Endothelial cell of umbilical vein (primary cell): ENCODE measurements around the gene SGMS2. TPM values are rescaled to one million over a fixed set of nuclear protein-coding genes. Genes with fewer than 3 reads are reported as not detected.

Source experiments
- BruUV-seq: library from RNA; stranded (reverse); fragments of 400-500 nt; replicated peaks from 2 replicates; lab custom pipeline; 2021; lab: Mats Ljungman, UMichigan
- CTCF ChIA-PET: fragments of 300-600, 350-600 bp; sonication (Branson Sonifier 250); formaldehyde crosslinking; loops from one replicate; lab custom pipeline; 2021; ENCODE audit warnings: antibody characterized with exemption, inconsistent platforms; lab: Charles Lee
- POLR2A ChIA-PET: fragments of 300-600, 350-600 bp; sonication (Branson Sonifier 250); formaldehyde crosslinking; loops from one replicate; lab custom pipeline; 2021; ENCODE audit warnings: antibody characterized with exemption, inconsistent platforms; lab: Charles Lee
- DNase-seq: peaks from one replicate; pipeline ENCODE4 v3.0.0-alpha.2; 2011; ENCODE audit warnings: low read depth, low spot score
- FAIRE-seq: peaks from 2 replicates; lab custom pipeline; 2011; peaks lifted over from hg19 to GRCh38; lab: Jason Lieb, UNC
- H2AFZ ChIP-seq: 2 replicates; pipeline ENCODE4 v1.6.0; 2012; ENCODE audit warnings: low read depth, low read length, control low read depth, inconsistent platforms
- H3K27ac ChIP-seq: 2 replicates; pipeline ENCODE4 v1.5.1; 2011; ENCODE audit warnings: low read depth, mild to moderate bottlenecking, control low read depth, low read length, moderate library complexity; ENCODE audit not compliant: insufficient read depth
- H3K27me3 ChIP-seq, 2 experiments: 2 replicates each; pipeline versions ENCODE4 v1.6.0 to v1.6.1; 2011; ENCODE audit warnings: low read length in 2 of 2, mixed read lengths in 1 of 2; ENCODE audit not compliant: control insufficient read depth in 2 of 2, insufficient read depth in 2 of 2
- H3K36me3 ChIP-seq, 2 experiments: 2 replicates in 1 of 2; 3 replicates in 1 of 2; pipeline ENCODE4 v1.5.1; 2011; ENCODE audit warnings: low read length in 2 of 2, mild to moderate bottlenecking in 1 of 2, moderate library complexity in 1 of 2; ENCODE audit not compliant: control insufficient read depth in 2 of 2, insufficient read depth in 2 of 2; ENCODE audit errors: extremely low read depth in 1 of 2
- H3K4me1 ChIP-seq: 3 replicates; pipeline ENCODE4 v1.5.1; 2011; ENCODE audit warnings: mild to moderate bottlenecking, low read length; ENCODE audit not compliant: control insufficient read depth, insufficient read depth; ENCODE audit errors: extremely low read depth
- H3K4me2 ChIP-seq: 2 replicates; pipeline ENCODE4 v1.6.1; 2011; ENCODE audit warnings: low read length, control low read depth, mixed read lengths; ENCODE audit not compliant: insufficient read depth
- H3K4me3 ChIP-seq, 3 experiments: fragments of 200-600 bp in 1 of 3; sonication (generic), shearing (Covaris generic) in 1 of 3; replicated peaks in 1 of 3; 2 replicates each; pipeline ENCODE4 v1.5.1; 2011 to 2016; ENCODE audit warnings: control low read depth in 3 of 3, low read length in 3 of 3, mild to moderate bottlenecking in 2 of 3, inconsistent platforms in 1 of 3, low read depth in 1 of 3, moderate library complexity in 1 of 3; ENCODE audit not compliant: insufficient read depth in 1 of 3
- H3K79me2 ChIP-seq: 2 replicates; pipeline ENCODE4 v1.6.0; 2012; ENCODE audit warnings: low read length, inconsistent platforms; ENCODE audit not compliant: control insufficient read depth, insufficient read depth
- H3K9ac ChIP-seq: replicated peaks from 2 replicates; pipeline ENCODE3; 2011; ENCODE audit warnings: low read length, control low read depth; ENCODE audit not compliant: insufficient read depth; ENCODE audit errors: extremely low read depth
- H3K9me1 ChIP-seq: replicated peaks from 3 replicates; pipeline ENCODE4 v1.6.0; 2011; ENCODE audit warnings: mild to moderate bottlenecking, low read length; ENCODE audit not compliant: control insufficient read depth, insufficient read depth; ENCODE audit errors: extremely low read depth
- H3K9me3 ChIP-seq: replicated peaks from 2 replicates; pipeline ENCODE4 v1.5.1; 2012; ENCODE audit warnings: low read length, inconsistent platforms; ENCODE audit not compliant: control insufficient read depth, insufficient read depth
- H4K20me1 ChIP-seq: replicated peaks from 2 replicates; pipeline ENCODE3; 2011; ENCODE audit warnings: mild to moderate bottlenecking, low read length; ENCODE audit not compliant: control insufficient read depth, insufficient read depth; ENCODE audit errors: extremely low read depth
- EZH2 ChIP-seq: IDR thresholded peaks from 2 replicates; pipeline ENCODE4 v1.6.1; 2012; ENCODE audit warnings: borderline replicate concordance, low read depth, mild to moderate bottlenecking, moderate library complexity, low read length, inconsistent platforms; ENCODE audit not compliant: severe bottlenecking
- FOS ChIP-seq: IDR thresholded peaks from 2 replicates; pipeline ENCODE4 v1.6.1; 2011; ENCODE audit warnings: mild to moderate bottlenecking, low read length, moderate library complexity, borderline replicate concordance; ENCODE audit not compliant: insufficient read depth
- GATA2 ChIP-seq: IDR thresholded peaks from 2 replicates; pipeline ENCODE4 v1.7.0; 2011; ENCODE audit warnings: low read depth, mild to moderate bottlenecking, moderate library complexity, mixed read lengths, low read length; ENCODE audit not compliant: insufficient read length, insufficient read depth
- JUN ChIP-seq: IDR thresholded peaks from 2 replicates; pipeline ENCODE4 v1.6.1; 2011; ENCODE audit warnings: borderline replicate concordance, low read depth; ENCODE audit not compliant: insufficient read length, insufficient read depth
- MYC ChIP-seq: IDR thresholded peaks from one replicate; pipeline ENCODE4 v1.6.1; 2011; ENCODE audit warnings: mild to moderate bottlenecking, low read depth, low read length
- POLR2A ChIP-seq: IDR thresholded peaks from 2 replicates; pipeline ENCODE4 v1.6.1; 2012; ENCODE audit warnings: low read depth, mild to moderate bottlenecking, control low read depth, low read length
- POLR2AphosphoS5 ChIP-seq: IDR thresholded peaks from 2 replicates; pipeline ENCODE4 v1.6.1; 2012; ENCODE audit warnings: low read depth, mild to moderate bottlenecking, control low read depth, low read length, moderate library complexity; ENCODE audit not compliant: insufficient read depth
- dilution Hi-C: fragments of 300-500 bp; cut with MboI; formaldehyde crosslinking; loops from one replicate; pipeline ENCODE4 v1.15.0; 2019; ENCODE audit warnings: low sequenced_read_pairs; ENCODE audit not compliant: extremely low pct_ligation_motif_present
- intact Hi-C: fragments of 100-400 bp; cut with micrococcal nuclease; formaldehyde crosslinking; loops from one replicate; pipeline ENCODE4 v1.10.0; 2022
- polyA plus RNA-seq, 4 experiments: library from polyadenylated mRNA; depleted of rRNA in 3 of 4; stranded (reverse) in 3 of 4; unstranded in 1 of 4; fragments of >200 nt; gene quantifications; 2 replicates each; pipeline versions ENCODE4 v1.2.1 to v1.2.3, GENCODE V29; 2011 to 2012; ENCODE audit warnings: missing spikeins in 1 of 4
- total RNA-seq: library from RNA; stranded (reverse); gene quantifications from 2 replicates; pipeline ENCODE4 v1.2.3, GENCODE V29; 2021
- TF ChIP-seq, protein P1 (sequence below), 2 donors: IDR thresholded peaks; 1 replicate in 1 of 2; 2 replicates in 1 of 2; pipeline ENCODE4 v1.5.1; 2011; ENCODE audit warnings: low read length in 2 of 2, mild to moderate bottlenecking in 2 of 2, moderate library complexity in 2 of 2, control low read depth in 1 of 2, inconsistent platforms in 1 of 2, low read depth in 1 of 2; ENCODE audit not compliant: insufficient read depth in 1 of 2; ENCODE audit errors: extremely low read depth in 1 of 2
- TF ChIP-seq, protein P2 (sequence below): IDR thresholded peaks from 2 replicates; pipeline ENCODE4 v1.6.1; 2011; ENCODE audit not compliant: insufficient read depth, insufficient read length

Gene SGMS2
- total and polyA plus RNA-seq, 2 donors (not counting 3 experiments of a cell fraction or from before 2014, with no cell fraction given): 33.0 to 33.2 TPM

- POLR2A ChIA-PET: no interaction called here
These were observed 73.1 kb downstream of the SGMS2 start for GRCh38 chr4:107897823-107898222.

GRCh38 chr4:107900067-107900466, 75.3 kb downstream of the SGMS2 start:
- Histone ChIP-seq H2AFZ (no peak overlapping the region), H3K27me3 (no peaks in the 10 kb centered on the region), H3K9ac (no peak overlapping the region), H3K4me2 (no peak overlapping the region), H3K27ac (no peak overlapping the region), H3K36me3 (no peaks in the 10 kb centered on the region), H3K9me3 (no peaks in the 10 kb centered on the region), H3K4me3 (no peak overlapping the region), H3K4me1 (peaks cover 26% of the 10 kb centered on the region), H4K20me1 (no peaks in the 10 kb centered on the region), H3K9me1 (no peaks in the 10 kb centered on the region), H3K79me2 (peaks cover 15% of the 10 kb centered on the region)
- FAIRE-seq (no peak), DNase-seq (no peak)
- no peak for TF ChIP-seq POLR2A
- TF ChIP-seq MYC: no peak
- no peak for TF ChIP-seq EZH2
- no peak for TF ChIP-seq GATA2
- TF ChIP-seq, protein P1, sequence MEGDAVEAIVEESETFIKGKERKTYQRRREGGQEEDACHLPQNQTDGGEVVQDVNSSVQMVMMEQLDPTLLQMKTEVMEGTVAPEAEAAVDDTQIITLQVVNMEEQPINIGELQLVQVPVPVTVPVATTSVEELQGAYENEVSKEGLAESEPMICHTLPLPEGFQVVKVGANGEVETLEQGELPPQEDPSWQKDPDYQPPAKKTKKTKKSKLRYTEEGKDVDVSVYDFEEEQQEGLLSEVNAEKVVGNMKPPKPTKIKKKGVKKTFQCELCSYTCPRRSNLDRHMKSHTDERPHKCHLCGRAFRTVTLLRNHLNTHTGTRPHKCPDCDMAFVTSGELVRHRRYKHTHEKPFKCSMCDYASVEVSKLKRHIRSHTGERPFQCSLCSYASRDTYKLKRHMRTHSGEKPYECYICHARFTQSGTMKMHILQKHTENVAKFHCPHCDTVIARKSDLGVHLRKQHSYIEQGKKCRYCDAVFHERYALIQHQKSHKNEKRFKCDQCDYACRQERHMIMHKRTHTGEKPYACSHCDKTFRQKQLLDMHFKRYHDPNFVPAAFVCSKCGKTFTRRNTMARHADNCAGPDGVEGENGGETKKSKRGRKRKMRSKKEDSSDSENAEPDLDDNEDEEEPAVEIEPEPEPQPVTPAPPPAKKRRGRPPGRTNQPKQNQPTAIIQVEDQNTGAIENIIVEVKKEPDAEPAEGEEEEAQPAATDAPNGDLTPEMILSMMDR (IDR thresholded peaks at IDR 0.05; ENCODE audit: extremely low read depth in 1 of 2, insufficient read depth in 1 of 2, low read depth in 1 of 2, low read length in 2 of 2): no peak
- TF ChIP-seq FOS: no peak
- no peak for TF ChIP-seq JUN
- TF ChIP-seq POLR2AphosphoS5: no peak
- TF ChIP-seq, protein P2, sequence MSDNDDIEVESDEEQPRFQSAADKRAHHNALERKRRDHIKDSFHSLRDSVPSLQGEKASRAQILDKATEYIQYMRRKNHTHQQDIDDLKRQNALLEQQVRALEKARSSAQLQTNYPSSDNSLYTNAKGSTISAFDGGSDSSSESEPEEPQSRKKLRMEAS: no peak
- dilution Hi-C loops (no loop called here), intact Hi-C loops (no loop called here)
- POLR2A ChIA-PET: no interaction called here
- no TSS peak for BruUV-seq
- CTCF ChIA-PET: interaction anchor here (0.9 to 2.3 kb wide), 5 partner anchors 13 to 141 kb away, joined by 3 to 9 read pairs (median 3); no protein-coding TSS in a partner anchor

More at GRCh38 chr4:107897823-107898222, 73.1 kb downstream of the SGMS2 start:
- CTCF ChIA-PET: interaction anchor here (1.1 to 1.9 kb wide), 5 partner anchors 9 to 138 kb away, joined by 3 to 6 read pairs (median 5); no protein-coding TSS in a partner anchor
- BruUV-seq: no TSS peak
- no peak overlapping the region for H3K9ac ChIP-seq
- no peak overlapping the region for H2AFZ ChIP-seq
- DNase-seq: peak; percentile 51
- H3K27ac ChIP-seq: peak overlapping the region; percentile 99
- FAIRE-seq: no peak
- H3K36me3 ChIP-seq: no peaks in the 10 kb centered on the region
- no peaks in the 10 kb centered on the region for H3K9me1 ChIP-seq
- no peaks in the 10 kb centered on the region for H4K20me1 ChIP-seq
- peak overlapping the region; percentile 8 for H3K4me2 ChIP-seq
- no peaks in the 10 kb centered on the region for H3K27me3 ChIP-seq
- intact Hi-C loops (loop anchor here (10.0 kb wide), 1 partner anchor 773 kb away; no protein-coding TSS in a partner anchor), dilution Hi-C loops (no loop called here)
- H3K4me1 ChIP-seq: peaks cover 34% of the 10 kb centered on the region
- H3K79me2 ChIP-seq: peaks cover 15% of the 10 kb centered on the region
- H3K4me3 ChIP-seq: no peak overlapping the region
- H3K9me3 ChIP-seq: no peaks in the 10 kb centered on the region
- TF ChIP-seq GATA2: no peak
- TF ChIP-seq, protein P2: no peak
- TF ChIP-seq POLR2A: no peak
- no peak for TF ChIP-seq POLR2AphosphoS5
- no peak for TF ChIP-seq FOS
